Keratinocyte (primary cell): ENCODE data around the gene MTHFD2. TPM values are rescaled to one million over a fixed set of nuclear protein-coding genes. Genes with fewer than 3 reads are reported as not detected.

Experiments used
- DNase-seq: peaks from one replicate; pipeline ENCODE4 v3.0.0-alpha.2; 2011; ENCODE audit warnings: low read depth, missing footprints, low spot score
- FAIRE-seq: peaks from 2 replicates; lab custom pipeline; 2011; peaks lifted over from hg19 to GRCh38; lab: Jason Lieb, UNC
- H2AFZ ChIP-seq: 2 replicates; pipeline ENCODE4 v1.6.0; 2012; ENCODE audit warnings: low read length, control low read depth, inconsistent platforms; ENCODE audit not compliant: control insufficient read depth
- H3K27ac ChIP-seq: 2 replicates; pipeline ENCODE4 v1.5.1; 2011; ENCODE audit warnings: low read length; ENCODE audit not compliant: control insufficient read depth, insufficient read depth
- H3K27me3 ChIP-seq: 3 replicates; pipeline ENCODE4 v1.6.0; 2011; ENCODE audit warnings: low read length; ENCODE audit not compliant: control insufficient read depth, insufficient read depth; ENCODE audit errors: extremely low read depth
- H3K36me3 ChIP-seq, 2 experiments: 2 replicates in 1 of 2; 3 replicates in 1 of 2; pipeline ENCODE4 v1.5.1; 2011; ENCODE audit warnings: low read length in 2 of 2, mild to moderate bottlenecking in 1 of 2; ENCODE audit not compliant: control insufficient read depth in 2 of 2, insufficient read depth in 2 of 2; ENCODE audit errors: extremely low read depth in 1 of 2
- H3K4me1 ChIP-seq: 3 replicates; pipeline ENCODE4 v1.5.1; 2011; ENCODE audit warnings: low read length; ENCODE audit not compliant: control insufficient read depth, insufficient read depth; ENCODE audit errors: extremely low read depth
- H3K4me2 ChIP-seq: 3 replicates; pipeline ENCODE4 v1.6.0; 2011; ENCODE audit warnings: low read depth, low read length; ENCODE audit not compliant: control insufficient read depth, insufficient read depth; ENCODE audit errors: extremely low read depth
- H3K4me3 ChIP-seq, 3 experiments: fragments of 200-600 bp in 1 of 3; sonication (generic) in 1 of 3; 2 replicates in 2 of 3; 3 replicates in 1 of 3; pipeline ENCODE4 v1.5.1; 2011 to 2016; ENCODE audit warnings: low read length in 3 of 3, mild to moderate bottlenecking in 3 of 3, control low read depth in 2 of 3, inconsistent platforms in 1 of 3, low read depth in 1 of 3, mixed read lengths in 1 of 3, mixed run types in 1 of 3, moderate library complexity in 1 of 3; ENCODE audit not compliant: control insufficient read depth in 2 of 3, insufficient read depth in 2 of 3; ENCODE audit errors: extremely low read depth in 1 of 3
- H3K79me2 ChIP-seq: 2 replicates; pipeline ENCODE4 v1.6.0; 2012; ENCODE audit warnings: low read length; ENCODE audit not compliant: control insufficient read depth, insufficient read depth
- H3K9ac ChIP-seq: 3 replicates; pipeline ENCODE4 v1.6.0; 2011; ENCODE audit warnings: low read length; ENCODE audit not compliant: control insufficient read depth, insufficient read depth; ENCODE audit errors: extremely low read depth
- H3K9me1 ChIP-seq: 3 replicates; pipeline ENCODE4 v1.6.0; 2011; ENCODE audit warnings: low read length; ENCODE audit not compliant: control insufficient read depth, insufficient read depth; ENCODE audit errors: extremely low read depth
- H3K9me3 ChIP-seq: 2 replicates; pipeline ENCODE4 v1.5.1; 2012; ENCODE audit warnings: low read depth, low read length; ENCODE audit not compliant: control insufficient read depth
- H4K20me1 ChIP-seq: 3 replicates; pipeline ENCODE4 v1.6.0; 2011; ENCODE audit warnings: low read length; ENCODE audit not compliant: control insufficient read depth, insufficient read depth; ENCODE audit errors: extremely low read depth
- EZH2 ChIP-seq: IDR thresholded peaks from one replicate; pipeline ENCODE4 v1.6.1; 2012; ENCODE audit warnings: inconsistent platforms, mild to moderate bottlenecking, low read length, moderate library complexity
- dilution Hi-C: fragments of 300-500 bp; cut with MboI; formaldehyde crosslinking; loops from one replicate; pipeline ENCODE4 v1.7.0; 2020; ENCODE audit warnings: low sequenced_read_pairs; ENCODE audit not compliant: extremely low pct_ligation_motif_present
- polyA plus RNA-seq, 5 experiments: library from polyadenylated mRNA; depleted of rRNA in 3 of 5; stranded (reverse) in 3 of 5; stranded (forward) in 1 of 5; unstranded in 1 of 5; fragments of >200 nt; gene quantifications; 1 replicate in 1 of 5; 2 replicates in 3 of 5; 3 replicates in 1 of 5; pipeline versions ENCODE4 v1.2.1 to v1.2.3, GENCODE V29; 2011 to 2012; ENCODE audit warnings: missing spikeins in 2 of 5, low read depth in 1 of 5, low replicate concordance in 1 of 5
- TF ChIP-seq, protein P1 (sequence below), 3 experiments: IDR thresholded peaks in 1 of 3; conservative IDR thresholded peaks in 1 of 3; optimal IDR thresholded peaks in 1 of 3; 2 replicates in 2 of 3; 3 replicates in 1 of 3; pipeline versions ENCODE3 to v1.5.1; 2011; ENCODE audit warnings: low read length in 3 of 3, mild to moderate bottlenecking in 3 of 3, moderate library complexity in 2 of 3, control low read depth in 1 of 3, inconsistent platforms in 1 of 3; ENCODE audit not compliant: insufficient read depth in 2 of 3; ENCODE audit errors: extremely low read depth in 1 of 3

MTHFD2 gene
- polyA plus RNA-seq, 1 donor (not counting 4 experiments of a cell fraction or from before 2014, with no cell fraction given), result 114 TPM

GRCh38 chr2:74253306-74253970 lies 55.0 kb downstream of the MTHFD2 start:
- Histone ChIP-seq H3K9me3 (no peaks in the 10 kb centered on the region), H3K4me1 (no peaks in the 10 kb centered on the region), H3K79me2 (no peaks in the 10 kb centered on the region), H4K20me1 (no peaks in the 10 kb centered on the region), H3K27ac (no peak overlapping the region), H3K27me3 (peaks cover 4% of the 10 kb centered on the region), H3K36me3 (no peaks in the 10 kb centered on the region), H3K9me1 (no peaks in the 10 kb centered on the region), H2AFZ (no peak overlapping the region), H3K9ac (no peak overlapping the region), H3K4me2 (no peak overlapping the region), H3K4me3 (no peak overlapping the region)
- no peak for TF ChIP-seq EZH2
- TF ChIP-seq, protein P1, sequence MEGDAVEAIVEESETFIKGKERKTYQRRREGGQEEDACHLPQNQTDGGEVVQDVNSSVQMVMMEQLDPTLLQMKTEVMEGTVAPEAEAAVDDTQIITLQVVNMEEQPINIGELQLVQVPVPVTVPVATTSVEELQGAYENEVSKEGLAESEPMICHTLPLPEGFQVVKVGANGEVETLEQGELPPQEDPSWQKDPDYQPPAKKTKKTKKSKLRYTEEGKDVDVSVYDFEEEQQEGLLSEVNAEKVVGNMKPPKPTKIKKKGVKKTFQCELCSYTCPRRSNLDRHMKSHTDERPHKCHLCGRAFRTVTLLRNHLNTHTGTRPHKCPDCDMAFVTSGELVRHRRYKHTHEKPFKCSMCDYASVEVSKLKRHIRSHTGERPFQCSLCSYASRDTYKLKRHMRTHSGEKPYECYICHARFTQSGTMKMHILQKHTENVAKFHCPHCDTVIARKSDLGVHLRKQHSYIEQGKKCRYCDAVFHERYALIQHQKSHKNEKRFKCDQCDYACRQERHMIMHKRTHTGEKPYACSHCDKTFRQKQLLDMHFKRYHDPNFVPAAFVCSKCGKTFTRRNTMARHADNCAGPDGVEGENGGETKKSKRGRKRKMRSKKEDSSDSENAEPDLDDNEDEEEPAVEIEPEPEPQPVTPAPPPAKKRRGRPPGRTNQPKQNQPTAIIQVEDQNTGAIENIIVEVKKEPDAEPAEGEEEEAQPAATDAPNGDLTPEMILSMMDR (optimal IDR thresholded peaks at IDR 0.05 in 1 of 3, IDR thresholded peaks at IDR 0.05 in 1 of 3, conservative IDR thresholded peaks at IDR 0.05 in 1 of 3; ENCODE audit: extremely low read depth in 1 of 3, insufficient read depth in 2 of 3, low read length in 3 of 3), result no peak
- FAIRE-seq, result no peak
- no peak for DNase-seq
- dilution Hi-C loops, result no loop called here

GRCh38 chr2:74253971-74254310 lies 55.5 kb downstream of the MTHFD2 start:
- Histone ChIP-seq H4K20me1 (no peaks in the 10 kb centered on the region), H3K9me3 (no peaks in the 10 kb centered on the region), H3K4me1 (no peaks in the 10 kb centered on the region), H3K4me3 (no peak overlapping the region), H3K27ac (no peak overlapping the region), H3K27me3 (peaks cover 4% of the 10 kb centered on the region), H3K79me2 (no peaks in the 10 kb centered on the region), H3K36me3 (no peaks in the 10 kb centered on the region), H2AFZ (no peak overlapping the region), H3K9me1 (no peaks in the 10 kb centered on the region), H3K9ac (no peak overlapping the region), H3K4me2 (no peak overlapping the region)
- DNase-seq (no peak), FAIRE-seq (no peak)
- dilution Hi-C loops, result no loop called here
- TF ChIP-seq, protein P1 (optimal IDR thresholded peaks at IDR 0.05 in 1 of 3, IDR thresholded peaks at IDR 0.05 in 1 of 3, conservative IDR thresholded peaks at IDR 0.05 in 1 of 3; ENCODE audit: extremely low read depth in 1 of 3, insufficient read depth in 2 of 3, low read length in 3 of 3), result no peak
- TF ChIP-seq EZH2, result no peak
